ENCODE measurements around the gene RPL19.

RPL19 gene

GRCh38 chr17:39236981-39237441 is 36.9 kb downstream of the RPL19 start:
- TF ChIP-seq POU2F2 (IDR thresholded peaks at IDR 0.05; ENCODE audit: low read depth, low read length) (no peak), TAF1 (IDR thresholded peaks at IDR 0.05; ENCODE audit: low read depth, low read length) (no peak), PAX5 (IDR thresholded peaks at IDR 0.05; ENCODE audit: insufficient read depth, low read length, severe bottlenecking) (no peak), POLR2A (IDR thresholded peaks at IDR 0.05; ENCODE audit: low read depth, low read length) (no peak), POLR2AphosphoS5 (IDR thresholded peaks at IDR 0.05; ENCODE audit: low read depth, low read length) (no peak), SPI1 (IDR thresholded peaks at IDR 0.05; ENCODE audit: low read depth, low read length) (no peak)
- FAIRE-seq = no peak
- DNase-seq (ENCODE audit: insufficient read length, low spot score) = no peak

- no peak for FAIRE-seq
- TF ChIP-seq POLR2AphosphoS5 (IDR thresholded peaks at IDR 0.05; ENCODE audit: low read depth, low read length) = no peak
- no peak for TF ChIP-seq PAX5 (IDR thresholded peaks at IDR 0.05; ENCODE audit: insufficient read depth, low read length, severe bottlenecking)
- no peak for TF ChIP-seq POU2F2 (IDR thresholded peaks at IDR 0.05; ENCODE audit: low read depth, low read length)
- no peak for TF ChIP-seq SPI1 (IDR thresholded peaks at IDR 0.05; ENCODE audit: low read depth, low read length)
- TF ChIP-seq TAF1 (IDR thresholded peaks at IDR 0.05; ENCODE audit: low read depth, low read length) = no peak
- no peak for TF ChIP-seq POLR2A (IDR thresholded peaks at IDR 0.05; ENCODE audit: low read depth, low read length)
- no peak for DNase-seq (ENCODE audit: insufficient read length, low spot score)
Observed at GRCh38 chr17:39237586-39237985, 37.5 kb downstream of the RPL19 start.

GRCh38 chr17:39238311-39238972 is 38.4 kb downstream of the RPL19 start:
- FAIRE-seq = peak; percentile 50
- no peak for DNase-seq (ENCODE audit: insufficient read length, low spot score)
- TF ChIP-seq TAF1 (IDR thresholded peaks at IDR 0.05; ENCODE audit: low read depth, low read length) (no peak), POU2F2 (IDR thresholded peaks at IDR 0.05; ENCODE audit: low read depth, low read length) (no peak), PAX5 (IDR thresholded peaks at IDR 0.05; ENCODE audit: insufficient read depth, low read length, severe bottlenecking) (no peak), SPI1 (IDR thresholded peaks at IDR 0.05; ENCODE audit: low read depth, low read length) (no peak), POLR2A (IDR thresholded peaks at IDR 0.05; ENCODE audit: low read depth, low read length) (no peak), POLR2AphosphoS5 (IDR thresholded peaks at IDR 0.05; ENCODE audit: low read depth, low read length) (no peak)

GRCh38 chr17:39239640-39240314 is 39.7 kb downstream of the RPL19 start:
- peak; percentile 64 for DNase-seq (ENCODE audit: insufficient read length, low spot score)
- TF ChIP-seq SPI1 (IDR thresholded peaks at IDR 0.05; ENCODE audit: low read depth, low read length) (no peak), POLR2AphosphoS5 (IDR thresholded peaks at IDR 0.05; ENCODE audit: low read depth, low read length) (no peak), TAF1 (IDR thresholded peaks at IDR 0.05; ENCODE audit: low read depth, low read length) (no peak), POLR2A (IDR thresholded peaks at IDR 0.05; ENCODE audit: low read depth, low read length) (no peak), PAX5 (IDR thresholded peaks at IDR 0.05; ENCODE audit: insufficient read depth, low read length, severe bottlenecking) (no peak), POU2F2 (IDR thresholded peaks at IDR 0.05; ENCODE audit: low read depth, low read length) (no peak)
- FAIRE-seq = peak; percentile 87

GRCh38 chr17:39240631-39241030 is 40.5 kb downstream of the RPL19 start:
- TF ChIP-seq PAX5 (IDR thresholded peaks at IDR 0.05; ENCODE audit: insufficient read depth, low read length, severe bottlenecking) (no peak), POLR2A (IDR thresholded peaks at IDR 0.05; ENCODE audit: low read depth, low read length) (no peak), SPI1 (IDR thresholded peaks at IDR 0.05; ENCODE audit: low read depth, low read length) (no peak), TAF1 (IDR thresholded peaks at IDR 0.05; ENCODE audit: low read depth, low read length) (no peak), POU2F2 (IDR thresholded peaks at IDR 0.05; ENCODE audit: low read depth, low read length) (no peak), POLR2AphosphoS5 (IDR thresholded peaks at IDR 0.05; ENCODE audit: low read depth, low read length) (no peak)
- DNase-seq (ENCODE audit: insufficient read length, low spot score) (no peak), FAIRE-seq (no peak)

- FAIRE-seq (no peak), DNase-seq (ENCODE audit: insufficient read length, low spot score) (no peak)
- TF ChIP-seq PAX5 (IDR thresholded peaks at IDR 0.05; ENCODE audit: insufficient read depth, low read length, severe bottlenecking) (no peak), POLR2AphosphoS5 (IDR thresholded peaks at IDR 0.05; ENCODE audit: low read depth, low read length) (no peak), TAF1 (IDR thresholded peaks at IDR 0.05; ENCODE audit: low read depth, low read length) (no peak), POLR2A (IDR thresholded peaks at IDR 0.05; ENCODE audit: low read depth, low read length) (no peak), POU2F2 (IDR thresholded peaks at IDR 0.05; ENCODE audit: low read depth, low read length) (no peak), SPI1 (IDR thresholded peaks at IDR 0.05; ENCODE audit: low read depth, low read length) (no peak)
Observed at GRCh38 chr17:39243155-39243554, 43.1 kb downstream of the RPL19 start.

- FAIRE-seq (peak; percentile 74), DNase-seq (ENCODE audit: insufficient read length, low spot score) (no peak)
- TF ChIP-seq SPI1 (IDR thresholded peaks at IDR 0.05; ENCODE audit: low read depth, low read length) (no peak), POU2F2 (IDR thresholded peaks at IDR 0.05; ENCODE audit: low read depth, low read length) (no peak), POLR2AphosphoS5 (IDR thresholded peaks at IDR 0.05; ENCODE audit: low read depth, low read length) (no peak)
Observed at GRCh38 chr17:39244016-39244599, 44.0 kb downstream of the RPL19 start.

- FAIRE-seq (peak; percentile 91), DNase-seq (ENCODE audit: insufficient read length, low spot score) (no peak)
Observed at GRCh38 chr17:39244600-39245570, 44.8 kb downstream of the RPL19 start.

More at GRCh38 chr17:39244600-39245570, 44.8 kb downstream of the RPL19 start:
- TF ChIP-seq POLR2AphosphoS5 (IDR thresholded peaks at IDR 0.05; ENCODE audit: low read depth, low read length) (no peak), POU2F2 (IDR thresholded peaks at IDR 0.05; ENCODE audit: low read depth, low read length) (no peak), TAF1 (IDR thresholded peaks at IDR 0.05; ENCODE audit: low read depth, low read length) (no peak)

Measured in GM12891 (cell line).